Suprapubic skin (tissue), 3 donors: Measurements from ENCODE around the gene TRIM71.

Experiments used
- POLR2A ChIP-seq, 2 donors: fragments of 450-650 bp; IDR thresholded peaks; one replicate each; pipeline ENCODE4 v1.6.1; 2017; ENCODE audit warnings: antibody characterized with exemption in 2 of 2, mild to moderate bottlenecking in 2 of 2, moderate library complexity in 2 of 2
- TF ChIP-seq, protein P1 (sequence below), 2 donors: fragments of 200-600 bp in 1 of 2; fragments of 450-650 bp in 1 of 2; sonication (generic) in 1 of 2; IDR thresholded peaks; one replicate each; pipeline ENCODE4 v1.5.1; 2016 to 2019; ENCODE audit warnings: antibody characterized with exemption in 2 of 2, mild to moderate bottlenecking in 1 of 2, moderate library complexity in 1 of 2

GRCh38 chr3:32866533-32866932 is 48.7 kb downstream of the TRIM71 start:
- TF ChIP-seq, protein P1, sequence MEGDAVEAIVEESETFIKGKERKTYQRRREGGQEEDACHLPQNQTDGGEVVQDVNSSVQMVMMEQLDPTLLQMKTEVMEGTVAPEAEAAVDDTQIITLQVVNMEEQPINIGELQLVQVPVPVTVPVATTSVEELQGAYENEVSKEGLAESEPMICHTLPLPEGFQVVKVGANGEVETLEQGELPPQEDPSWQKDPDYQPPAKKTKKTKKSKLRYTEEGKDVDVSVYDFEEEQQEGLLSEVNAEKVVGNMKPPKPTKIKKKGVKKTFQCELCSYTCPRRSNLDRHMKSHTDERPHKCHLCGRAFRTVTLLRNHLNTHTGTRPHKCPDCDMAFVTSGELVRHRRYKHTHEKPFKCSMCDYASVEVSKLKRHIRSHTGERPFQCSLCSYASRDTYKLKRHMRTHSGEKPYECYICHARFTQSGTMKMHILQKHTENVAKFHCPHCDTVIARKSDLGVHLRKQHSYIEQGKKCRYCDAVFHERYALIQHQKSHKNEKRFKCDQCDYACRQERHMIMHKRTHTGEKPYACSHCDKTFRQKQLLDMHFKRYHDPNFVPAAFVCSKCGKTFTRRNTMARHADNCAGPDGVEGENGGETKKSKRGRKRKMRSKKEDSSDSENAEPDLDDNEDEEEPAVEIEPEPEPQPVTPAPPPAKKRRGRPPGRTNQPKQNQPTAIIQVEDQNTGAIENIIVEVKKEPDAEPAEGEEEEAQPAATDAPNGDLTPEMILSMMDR (IDR thresholded peaks at IDR 0.05): no peak
- no peak for TF ChIP-seq POLR2A (IDR thresholded peaks at IDR 0.05)
